HepG2 (cell line): ENCODE data around the gene TUBG2.

Experiments used
- EP300 ChIP-seq, 3 experiments: sonication (generic) in 1 of 3; formaldehyde crosslinking in 1 of 3; IDR thresholded peaks; 2 replicates each; pipeline versions ENCODE4 v1.5.1 to v1.6.1; 2011 to 2020; ENCODE audit warnings: low read depth in 2 of 3, low read length in 2 of 3, borderline replicate concordance in 1 of 3, improper control_type of control experiment in 1 of 3, mild to moderate bottlenecking in 1 of 3, missing genetic modification reagents in 1 of 3, moderate library complexity in 1 of 3
- FOXA3 ChIP-seq: IDR thresholded peaks from 2 replicates; pipeline ENCODE4 v1.6.1; 2016; ENCODE audit warnings: missing genetic modification reagents, missing compliant biosample characterization
- FOXP1 ChIP-seq, 2 experiments: fragments of 450-650 bp in 1 of 2; IDR thresholded peaks; 2 replicates each; pipeline ENCODE4 v1.6.1; 2017 to 2018; ENCODE audit warnings: antibody characterized with exemption in 1 of 2
- NRL ChIP-seq: sonication (generic); formaldehyde crosslinking; IDR thresholded peaks from 2 replicates; pipeline ENCODE4 v1.5.0; 2020; ENCODE audit warnings: missing genetic modification reagents, mild to moderate bottlenecking, moderate library complexity, borderline replicate concordance
- RELA ChIP-seq: sonication (generic); formaldehyde crosslinking; IDR thresholded peaks from 2 replicates; pipeline ENCODE4 v1.4.0; 2020; ENCODE audit warnings: missing genetic modification reagents
- ZBTB21 ChIP-seq: sonication (generic); formaldehyde crosslinking; IDR thresholded peaks from 2 replicates; pipeline ENCODE4 v1.4.0; 2020; ENCODE audit warnings: missing genetic modification reagents
- TF ChIP-seq, protein P1 (sequence below): sonication (generic); formaldehyde crosslinking; IDR thresholded peaks from 2 replicates; pipeline ENCODE4 v1.9.0; 2021; ENCODE audit warnings: missing genetic modification reagents, mild to moderate bottlenecking, borderline replicate concordance

DNA sequence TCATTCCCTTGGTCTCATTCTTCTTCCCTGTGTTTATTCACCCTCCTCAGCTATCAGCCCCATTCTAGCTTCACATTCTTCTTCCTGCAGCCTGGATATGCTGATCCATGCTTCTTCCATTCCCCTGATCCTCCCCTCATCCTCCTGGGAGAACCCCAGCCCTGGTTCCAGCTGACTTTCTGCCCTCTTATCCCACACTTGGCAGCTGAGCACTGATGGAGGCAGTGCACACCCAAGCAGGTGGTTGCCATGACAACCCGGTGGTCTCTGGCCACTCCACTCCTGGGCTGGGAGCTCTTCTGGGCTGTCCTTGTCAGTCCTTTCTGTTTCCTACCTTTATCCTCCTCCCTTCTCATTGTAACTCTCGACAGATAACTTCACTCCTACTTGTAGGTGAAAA, 16.7 kb upstream of the TUBG2 start:
- no peak for TF ChIP-seq FOXP1 (IDR thresholded peaks at IDR 0.05)
- TF ChIP-seq FOXP1 (CRISPR knock-in tag; IDR thresholded peaks at IDR 0.05), result no peak
- TF ChIP-seq FOXA3 (CRISPR knock-in tag), result no peak
- no peak for TF ChIP-seq ZBTB21
- TF ChIP-seq EP300 (IDR thresholded peaks at IDR 0.05; ENCODE audit: low read depth in 2 of 2, low read length in 2 of 2), result no peak
- no peak for TF ChIP-seq EP300 (CRISPR knock-in tag; IDR thresholded peaks at IDR 0.05; ENCODE audit: borderline replicate concordance)
- TF ChIP-seq, protein P1, sequence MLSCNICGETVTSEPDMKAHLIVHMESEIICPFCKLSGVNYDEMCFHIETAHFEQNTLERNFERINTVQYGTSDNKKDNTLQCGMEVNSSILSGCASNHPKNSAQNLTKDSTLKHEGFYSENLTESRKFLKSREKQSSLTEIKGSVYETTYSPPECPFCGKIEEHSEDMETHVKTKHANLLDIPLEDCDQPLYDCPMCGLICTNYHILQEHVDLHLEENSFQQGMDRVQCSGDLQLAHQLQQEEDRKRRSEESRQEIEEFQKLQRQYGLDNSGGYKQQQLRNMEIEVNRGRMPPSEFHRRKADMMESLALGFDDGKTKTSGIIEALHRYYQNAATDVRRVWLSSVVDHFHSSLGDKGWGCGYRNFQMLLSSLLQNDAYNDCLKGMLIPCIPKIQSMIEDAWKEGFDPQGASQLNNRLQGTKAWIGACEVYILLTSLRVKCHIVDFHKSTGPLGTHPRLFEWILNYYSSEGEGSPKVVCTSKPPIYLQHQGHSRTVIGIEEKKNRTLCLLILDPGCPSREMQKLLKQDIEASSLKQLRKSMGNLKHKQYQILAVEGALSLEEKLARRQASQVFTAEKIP, result no peak
- no peak for TF ChIP-seq NRL (CRISPR knock-in tag)
- TF ChIP-seq RELA (CRISPR knock-in tag), result no peak
